Activated naive CD4-positive, alpha-beta T cell treated with anti-CD3 and anti-CD28 coated beads for 36 hours (primary cell): Measurements from ENCODE around the gene CCDC160. TPM values are rescaled to one million over a fixed set of nuclear protein-coding genes. Genes with fewer than 3 reads are reported as not detected.
A peak's percentile ranks its signal among the peaks of the same experiment; 100 is the strongest.
"Not testable (repeated sequence)": the region's sequence is repeated elsewhere in the genome, so short reads cannot be mapped to it uniquely, and the experiment has no call there.

ENCODE experiments used
- CTCF ChIA-PET: fragments of 350-600 bp; sonication (Branson Sonifier 250); formaldehyde crosslinking; loops from one replicate; lab custom pipeline; 2021; ENCODE audit warnings: antibody characterized with exemption; lab: Charles Lee
- DNase-seq: peaks from one replicate; pipeline ENCODE4 v3.0.0-alpha.2; 2020
- H3K27ac Mint-ChIP-seq: one replicate; pipeline ENCODE4 v1.8.0; 2021; ENCODE audit warnings: mild to moderate bottlenecking, mixed read lengths
- H3K27me3 Mint-ChIP-seq: one replicate; pipeline ENCODE4 v1.8.0; 2021; ENCODE audit warnings: low read depth, mixed read lengths
- H3K36me3 Mint-ChIP-seq: one replicate; pipeline ENCODE4 v1.8.0; 2021; ENCODE audit warnings: low read depth, mixed read lengths
- H3K4me1 Mint-ChIP-seq: one replicate; pipeline ENCODE4 v1.8.0; 2021; ENCODE audit warnings: low read depth, mixed read lengths
- H3K4me3 Mint-ChIP-seq: one replicate; pipeline ENCODE4 v1.8.0; 2021; ENCODE audit warnings: mild to moderate bottlenecking, moderate library complexity, mixed read lengths
- H3K9me3 Mint-ChIP-seq: one replicate; pipeline ENCODE4 v1.8.0; 2021; ENCODE audit warnings: mixed read lengths
- intact Hi-C: fragments of 100-400 bp; cut with micrococcal nuclease; formaldehyde crosslinking; loops from one replicate; pipeline ENCODE4 v1.15.1; 2023
- total RNA-seq, 2 experiments: library from RNA; stranded (reverse); gene quantifications; one replicate each; pipeline ENCODE4 v1.2.3, GENCODE V29; 2021

Gene CCDC160
- not detected for total RNA-seq

GRCh38 chrX:134236626-134237614 lies at the start of gene CCDC160:
Gene CCDC160, plus strand, starts transcription at chrX:134237182. Its CDS starts 7,619 bp downstream, at chrX:134244801.
- H3K27me3 Mint-ChIP-seq, result peaks cover 13% of the 10 kb centered on the region
- H3K36me3 Mint-ChIP-seq, result no peaks in the 10 kb centered on the region

GRCh38 chrX:134191281-134191680 lies 45.7 kb upstream of the CCDC160 start:
- Mint-ChIP-seq H3K36me3 (no peaks in the 10 kb centered on the region), H3K4me1 (peaks cover 5% of the 10 kb centered on the region), H3K27ac (no peak overlapping the region), H3K4me3 (no peak overlapping the region), H3K27me3 (no peaks in the 10 kb centered on the region), H3K9me3 (no peaks in the 10 kb centered on the region)
- CTCF ChIA-PET, result no interaction called here
- intact Hi-C loops, result no loop called here
- no peak for DNase-seq

More at GRCh38 chrX:134236626-134237614, at the start of gene CCDC160:
- intact Hi-C loops, result no loop called here
- Mint-ChIP-seq H3K9me3 (no peaks in the 10 kb centered on the region), H3K27ac (no peak within 1 kb of the TSS), H3K4me3 (no peak within 1 kb of the TSS), H3K4me1 (peaks cover 4% of the 10 kb centered on the region)
- peak; percentile 4 for DNase-seq
- CTCF ChIA-PET, result interaction anchor here (0.5 kb wide), 1 partner anchor 187 kb away, joined by 3 read pairs; no protein-coding TSS in a partner anchor

GRCh38 chrX:134194915-134195314 lies 42.1 kb upstream of the CCDC160 start:
- no peaks in the 10 kb centered on the region for H3K27me3 Mint-ChIP-seq

DNA sequence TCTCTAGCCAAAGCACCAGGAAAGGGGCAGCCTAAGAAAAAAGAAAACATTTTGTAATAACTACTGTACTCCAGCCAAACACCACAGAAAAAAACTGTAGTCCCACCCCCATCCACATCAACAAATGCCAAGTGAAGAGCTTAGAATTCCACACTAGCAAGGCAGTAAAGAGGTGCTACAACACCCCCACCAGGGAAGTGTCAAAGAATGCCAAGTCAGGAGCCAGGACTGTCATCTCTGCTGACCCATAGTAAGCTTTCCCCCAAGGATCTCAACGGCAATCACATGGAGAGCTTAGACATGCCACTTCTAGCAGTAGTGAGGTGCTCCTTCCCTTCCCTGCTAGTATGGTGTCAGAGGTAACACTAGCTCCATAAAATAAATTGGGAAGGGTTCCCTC lies 34.4 kb upstream of the CCDC160 start:
- H3K4me3 Mint-ChIP-seq, result no peak overlapping the region

More at GRCh38 chrX:134194915-134195314, 42.1 kb upstream of the CCDC160 start:
- no peaks in the 10 kb centered on the region for H3K4me1 Mint-ChIP-seq
- H3K27ac Mint-ChIP-seq, result no peak overlapping the region
- H3K9me3 Mint-ChIP-seq, result no peaks in the 10 kb centered on the region
- intact Hi-C loops, result no loop called here
- H3K36me3 Mint-ChIP-seq, result no peaks in the 10 kb centered on the region
- CTCF ChIA-PET, result no interaction called here
- DNase-seq, result no peak
- no peak overlapping the region for H3K4me3 Mint-ChIP-seq

DNA sequence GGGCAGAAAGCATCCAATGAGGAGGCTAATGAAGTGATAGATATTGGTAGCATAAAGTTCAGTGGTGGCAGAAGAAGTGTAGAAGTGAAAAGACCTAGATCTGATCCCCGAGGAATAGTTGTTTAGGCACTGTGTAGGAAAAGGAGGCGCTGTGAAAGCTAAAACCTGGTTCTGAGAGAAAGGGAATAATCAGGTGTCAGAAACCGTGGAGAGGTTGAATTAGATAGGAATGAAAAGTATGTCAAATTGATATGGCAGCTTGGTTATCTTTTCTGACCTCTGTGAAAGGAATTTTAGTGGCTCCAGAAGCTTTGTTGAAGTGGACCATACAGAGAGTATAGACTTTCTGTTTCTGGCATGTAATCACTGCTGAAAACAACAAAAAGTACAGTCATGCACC lies 30.8 kb upstream of the CCDC160 start:
- no peak for DNase-seq
- Mint-ChIP-seq H3K4me3 (no peak overlapping the region), H3K27ac (no peak overlapping the region), H3K9me3 (peaks cover 5% of the 10 kb centered on the region), H3K27me3 (no peaks in the 10 kb centered on the region), H3K4me1 (no peaks in the 10 kb centered on the region), H3K36me3 (no peaks in the 10 kb centered on the region)
- CTCF ChIA-PET, result interaction anchor here (0.9 kb wide), 1 partner anchor 48 kb away, joined by 3 read pairs; no protein-coding TSS in a partner anchor
- intact Hi-C loops, result no loop called here

More for the DNA sequence above, 34.4 kb upstream of the CCDC160 start:
- DNase-seq, result no peak
- Mint-ChIP-seq H3K27me3 (no peaks in the 10 kb centered on the region), H3K4me1 (no peaks in the 10 kb centered on the region), H3K9me3 (no peaks in the 10 kb centered on the region), H3K27ac (no peak overlapping the region), H3K36me3 (no peaks in the 10 kb centered on the region)
- CTCF ChIA-PET, result no interaction called here
- intact Hi-C loops, result no loop called here

GRCh38 chrX:134210465-134210864 lies 26.5 kb upstream of the CCDC160 start:
- Mint-ChIP-seq H3K9me3 (peaks cover 5% of the 10 kb centered on the region), H3K27me3 (no peaks in the 10 kb centered on the region), H3K36me3 (no peaks in the 10 kb centered on the region), H3K4me3 (no peak overlapping the region), H3K4me1 (no peaks in the 10 kb centered on the region), H3K27ac (no peak overlapping the region)
- CTCF ChIA-PET, result no interaction called here
- intact Hi-C loops, result no loop called here
- DNase-seq, result no peak

- H3K4me1 Mint-ChIP-seq, result no peaks in the 10 kb centered on the region
These were observed 1.7 kb upstream of the CCDC160 start for GRCh38 chrX:134235236-134235635.

DNA sequence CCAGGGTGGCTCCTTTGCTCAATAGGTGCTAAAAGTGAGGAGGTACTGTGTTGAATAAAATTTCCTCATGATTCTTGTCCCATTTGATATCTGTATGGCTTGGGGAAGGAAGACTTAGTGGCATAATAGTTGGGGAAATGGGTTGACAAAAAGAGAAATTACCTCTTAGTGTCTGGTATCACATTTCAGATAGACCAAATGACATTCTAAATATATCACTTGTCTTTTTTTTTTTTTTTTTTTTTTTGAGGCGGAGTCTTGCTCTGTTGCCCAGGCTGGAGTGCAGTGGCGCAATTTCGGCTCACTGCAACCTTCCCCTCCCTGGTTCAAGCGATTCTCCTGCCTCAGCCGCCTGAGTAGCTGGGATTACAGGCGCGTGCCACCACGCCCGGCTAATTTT lies 1.2 kb downstream of the CCDC160 start:
- H3K36me3 Mint-ChIP-seq, intact Hi-C loops, DNase-seq, H3K4me3 Mint-ChIP-seq, CTCF ChIA-PET, H3K27ac Mint-ChIP-seq, H3K9me3 Mint-ChIP-seq: not testable (repeated sequence)
- Mint-ChIP-seq H3K27me3 (peaks cover 13% of the 10 kb centered on the region), H3K4me1 (peaks cover 11% of the 10 kb centered on the region)

More at GRCh38 chrX:134235236-134235635, 1.7 kb upstream of the CCDC160 start:
- Mint-ChIP-seq H3K27me3 (peaks cover 13% of the 10 kb centered on the region), H3K4me3 (no peak overlapping the region), H3K9me3 (no peaks in the 10 kb centered on the region), H3K36me3 (no peaks in the 10 kb centered on the region), H3K27ac (no peak overlapping the region)
- intact Hi-C loops, result no loop called here
- no peak for DNase-seq
- CTCF ChIA-PET, result no interaction called here

DNA sequence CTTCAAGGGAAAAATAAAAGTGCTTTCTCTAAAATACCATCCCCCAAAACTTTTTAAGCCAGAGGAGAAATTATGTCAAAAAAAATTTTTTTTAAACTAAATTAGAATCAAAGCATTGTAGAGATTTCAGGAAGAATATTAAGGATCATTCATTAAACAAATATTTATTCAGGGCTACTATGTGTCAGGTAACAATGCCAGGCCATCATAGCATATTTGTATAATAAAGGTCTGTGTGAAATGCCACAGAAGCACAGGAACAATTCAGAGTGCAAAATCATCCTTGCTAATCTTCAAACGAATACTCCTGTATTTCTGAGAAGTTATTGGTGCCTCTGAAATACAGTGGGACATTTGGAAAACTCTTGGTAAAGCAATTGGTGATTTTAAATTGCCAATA lies 2.0 kb downstream of the CCDC160 start:
- Mint-ChIP-seq H3K27me3 (peaks cover 13% of the 10 kb centered on the region), H3K27ac (no peak overlapping the region), H3K4me1 (peaks cover 11% of the 10 kb centered on the region), H3K9me3 (no peaks in the 10 kb centered on the region), H3K36me3 (no peaks in the 10 kb centered on the region), H3K4me3 (no peak overlapping the region)
- intact Hi-C loops, result no loop called here
- CTCF ChIA-PET, result no interaction called here
- no peak for DNase-seq

- CTCF ChIA-PET, result no interaction called here
- Mint-ChIP-seq H3K9me3 (no peaks in the 10 kb centered on the region), H3K27ac (no peak overlapping the region), H3K27me3 (peaks cover 13% of the 10 kb centered on the region), H3K36me3 (no peaks in the 10 kb centered on the region), H3K4me3 (no peak overlapping the region), H3K4me1 (peaks cover 11% of the 10 kb centered on the region)
- intact Hi-C loops, result loop anchor here (5.0 kb wide), 1 partner anchor 53 kb away; no protein-coding TSS in a partner anchor
- no peak for DNase-seq
These were observed 3.2 kb downstream of the CCDC160 start for GRCh38 chrX:134240209-134240608.

- intact Hi-C loops, result loop anchor here (5.0 kb wide), 1 partner anchor 55 kb away; no protein-coding TSS in a partner anchor
- H3K27ac Mint-ChIP-seq, result no peak overlapping the region
- H3K27me3 Mint-ChIP-seq, result peaks cover 13% of the 10 kb centered on the region
- H3K4me1 Mint-ChIP-seq, result peaks cover 11% of the 10 kb centered on the region
- DNase-seq, result no peak
- CTCF ChIA-PET, result interaction anchor here (0.6 kb wide), 2 partner anchors 120 to 221 kb away, joined by 3 to 5 read pairs; no protein-coding TSS in a partner anchor
- no peak overlapping the region for H3K4me3 Mint-ChIP-seq
- H3K9me3 Mint-ChIP-seq, result no peaks in the 10 kb centered on the region
- no peaks in the 10 kb centered on the region for H3K36me3 Mint-ChIP-seq
These were observed 5.1 kb downstream of the CCDC160 start for GRCh38 chrX:134241960-134242619.

GRCh38 chrX:134244043-134244442 lies 7.1 kb downstream of the CCDC160 start:
- intact Hi-C loops, result loop anchor here (5.0 kb wide), 1 partner anchor 57 kb away; no protein-coding TSS in a partner anchor
- no peaks in the 10 kb centered on the region for H3K36me3 Mint-ChIP-seq

More at GRCh38 chrX:134244043-134244442, 7.1 kb downstream of the CCDC160 start:
- CTCF ChIA-PET, result interaction anchor here (0.5 to 1.3 kb wide), 3 partner anchors 10 to 148 kb away, joined by 3 to 6 read pairs (median 5); no protein-coding TSS in a partner anchor
- no peak overlapping the region for H3K27ac Mint-ChIP-seq
- no peak overlapping the region for H3K4me3 Mint-ChIP-seq
- H3K9me3 Mint-ChIP-seq, result no peaks in the 10 kb centered on the region
- no peak for DNase-seq
- H3K27me3 Mint-ChIP-seq, result peaks cover 3% of the 10 kb centered on the region
- peaks cover 11% of the 10 kb centered on the region for H3K4me1 Mint-ChIP-seq
